ENCODE data around the gene ADGRL1.

DNA sequence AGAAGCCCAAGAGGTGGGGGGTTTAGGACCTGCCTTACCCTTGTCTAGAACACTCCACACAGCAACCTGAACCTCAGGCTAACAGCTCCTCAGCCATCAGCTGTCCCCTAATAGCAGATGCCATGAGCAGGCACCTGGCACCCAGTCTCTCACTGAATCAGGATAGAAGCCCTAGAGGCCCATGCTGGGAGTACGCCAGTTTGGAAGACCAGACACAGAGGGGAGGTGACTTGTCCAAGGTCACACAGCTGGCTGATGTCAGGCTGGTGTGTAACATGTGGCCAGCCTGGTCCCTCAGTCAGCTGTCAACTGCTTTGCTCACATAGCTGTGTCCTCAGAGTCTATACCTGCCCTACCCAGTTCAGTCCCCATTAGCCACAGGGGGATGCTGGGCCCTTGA is 102.7 kb downstream of the ADGRL1 start:
- TF ChIP-seq KAT2A (conservative IDR thresholded peaks at IDR 0.05; ENCODE audit: control insufficient read depth, low read depth, low read length) (no peak), TBL1XR1 (IDR thresholded peaks at IDR 0.05; ENCODE audit: low read depth, low read length) (no peak), WRNIP1 (IDR thresholded peaks at IDR 0.05; ENCODE audit: borderline replicate concordance, low read depth, low read length) (no peak), POLR2A (IDR thresholded peaks at IDR 0.05; ENCODE audit: low read depth, low read length) (no peak), EP300 (IDR thresholded peaks at IDR 0.05; ENCODE audit: borderline replicate concordance in 1 of 2, control insufficient read depth in 1 of 2, low read depth in 2 of 2, low read length in 2 of 2) (no peak), BCLAF1 (IDR thresholded peaks at IDR 0.05) (no peak), HDAC6 (IDR thresholded peaks at IDR 0.05; ENCODE audit: unreplicated experiment) (no peak), TCF12 (IDR thresholded peaks at IDR 0.05; ENCODE audit: low read depth, low read length) (no peak), RAD21 (IDR thresholded peaks at IDR 0.05; ENCODE audit: insufficient read depth, low read depth, low read length) (no peak), SRF (IDR thresholded peaks at IDR 0.05; ENCODE audit: low read depth in 2 of 2, low read length in 2 of 2) (no peak), MXI1 (IDR thresholded peaks at IDR 0.05; ENCODE audit: low read depth, low read length) (no peak)
- TF ChIP-seq, protein P1, sequence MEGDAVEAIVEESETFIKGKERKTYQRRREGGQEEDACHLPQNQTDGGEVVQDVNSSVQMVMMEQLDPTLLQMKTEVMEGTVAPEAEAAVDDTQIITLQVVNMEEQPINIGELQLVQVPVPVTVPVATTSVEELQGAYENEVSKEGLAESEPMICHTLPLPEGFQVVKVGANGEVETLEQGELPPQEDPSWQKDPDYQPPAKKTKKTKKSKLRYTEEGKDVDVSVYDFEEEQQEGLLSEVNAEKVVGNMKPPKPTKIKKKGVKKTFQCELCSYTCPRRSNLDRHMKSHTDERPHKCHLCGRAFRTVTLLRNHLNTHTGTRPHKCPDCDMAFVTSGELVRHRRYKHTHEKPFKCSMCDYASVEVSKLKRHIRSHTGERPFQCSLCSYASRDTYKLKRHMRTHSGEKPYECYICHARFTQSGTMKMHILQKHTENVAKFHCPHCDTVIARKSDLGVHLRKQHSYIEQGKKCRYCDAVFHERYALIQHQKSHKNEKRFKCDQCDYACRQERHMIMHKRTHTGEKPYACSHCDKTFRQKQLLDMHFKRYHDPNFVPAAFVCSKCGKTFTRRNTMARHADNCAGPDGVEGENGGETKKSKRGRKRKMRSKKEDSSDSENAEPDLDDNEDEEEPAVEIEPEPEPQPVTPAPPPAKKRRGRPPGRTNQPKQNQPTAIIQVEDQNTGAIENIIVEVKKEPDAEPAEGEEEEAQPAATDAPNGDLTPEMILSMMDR (IDR thresholded peaks at IDR 0.05 in 2 of 3, conservative IDR thresholded peaks at IDR 0.05 in 1 of 3; ENCODE audit: control insufficient read depth in 2 of 3, extremely low read depth in 1 of 3, insufficient read depth in 1 of 3, low read depth in 3 of 3, low read length in 3 of 3) = no peak

Measured in GM12878 (cell line).